ENCODE measurements around the gene SH3BGRL3.

DNA sequence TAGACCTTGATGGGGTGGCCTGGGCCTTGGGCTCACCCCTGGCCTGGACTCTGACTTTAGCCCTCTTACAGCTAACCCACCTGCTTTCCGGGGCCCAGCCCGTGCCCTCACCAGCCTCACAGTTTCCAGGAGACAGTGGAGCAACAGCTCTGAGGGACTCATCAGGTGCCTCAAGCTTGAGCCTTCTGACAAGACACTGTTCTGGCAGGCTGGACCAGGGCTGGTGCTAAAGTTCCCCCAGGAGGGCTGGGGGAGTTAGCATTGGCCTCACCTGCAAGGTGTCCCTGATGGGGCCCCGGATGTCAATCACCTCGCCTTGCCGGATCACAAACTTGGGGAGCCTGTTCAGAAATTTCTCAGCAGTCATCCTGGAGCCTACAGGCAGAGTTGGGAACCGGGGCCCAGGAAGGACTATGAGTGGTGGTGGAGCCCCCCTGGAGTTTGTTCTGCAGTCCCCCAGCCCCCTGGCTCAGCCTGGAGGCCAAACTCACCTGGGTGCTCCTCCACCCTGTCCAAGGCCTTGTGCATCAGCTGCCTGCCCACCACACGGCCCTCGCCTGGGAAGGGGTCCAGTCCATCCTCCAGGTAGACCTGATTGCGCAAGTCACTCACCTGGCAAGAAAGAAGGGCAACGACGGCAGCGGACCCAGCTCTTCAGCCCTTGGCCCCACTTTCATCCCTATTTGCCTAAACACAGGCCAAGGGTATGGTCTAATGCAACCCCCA is 4.1 kb downstream of the SH3BGRL3 start:
- TF ChIP-seq, protein P1, sequence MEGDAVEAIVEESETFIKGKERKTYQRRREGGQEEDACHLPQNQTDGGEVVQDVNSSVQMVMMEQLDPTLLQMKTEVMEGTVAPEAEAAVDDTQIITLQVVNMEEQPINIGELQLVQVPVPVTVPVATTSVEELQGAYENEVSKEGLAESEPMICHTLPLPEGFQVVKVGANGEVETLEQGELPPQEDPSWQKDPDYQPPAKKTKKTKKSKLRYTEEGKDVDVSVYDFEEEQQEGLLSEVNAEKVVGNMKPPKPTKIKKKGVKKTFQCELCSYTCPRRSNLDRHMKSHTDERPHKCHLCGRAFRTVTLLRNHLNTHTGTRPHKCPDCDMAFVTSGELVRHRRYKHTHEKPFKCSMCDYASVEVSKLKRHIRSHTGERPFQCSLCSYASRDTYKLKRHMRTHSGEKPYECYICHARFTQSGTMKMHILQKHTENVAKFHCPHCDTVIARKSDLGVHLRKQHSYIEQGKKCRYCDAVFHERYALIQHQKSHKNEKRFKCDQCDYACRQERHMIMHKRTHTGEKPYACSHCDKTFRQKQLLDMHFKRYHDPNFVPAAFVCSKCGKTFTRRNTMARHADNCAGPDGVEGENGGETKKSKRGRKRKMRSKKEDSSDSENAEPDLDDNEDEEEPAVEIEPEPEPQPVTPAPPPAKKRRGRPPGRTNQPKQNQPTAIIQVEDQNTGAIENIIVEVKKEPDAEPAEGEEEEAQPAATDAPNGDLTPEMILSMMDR (IDR thresholded peaks at IDR 0.05), result no peak
- TF ChIP-seq POLR2A (IDR thresholded peaks at IDR 0.05), result no peak
- no peak for TF ChIP-seq EP300 (IDR thresholded peaks at IDR 0.05)

Measured in tibial nerve (tissue), 4 donors.